ENCODE measurements around the gene ARHGAP1.

- TF ChIP-seq, protein P1, sequence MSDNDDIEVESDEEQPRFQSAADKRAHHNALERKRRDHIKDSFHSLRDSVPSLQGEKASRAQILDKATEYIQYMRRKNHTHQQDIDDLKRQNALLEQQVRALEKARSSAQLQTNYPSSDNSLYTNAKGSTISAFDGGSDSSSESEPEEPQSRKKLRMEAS (IDR thresholded peaks at IDR 0.05), result no peak
- TF ChIP-seq EP300 (IDR thresholded peaks at IDR 0.05; ENCODE audit: borderline replicate concordance) (no peak), TCF12 (IDR thresholded peaks at IDR 0.05; ENCODE audit: low read depth) (no peak), CEBPB (IDR thresholded peaks at IDR 0.05) (no peak), RAD21 (IDR thresholded peaks at IDR 0.05; ENCODE audit: low read depth) (no peak), EGR1 (IDR thresholded peaks at IDR 0.05) (no peak), NFIC (IDR thresholded peaks at IDR 0.05) (no peak), TAF1 (IDR thresholded peaks at IDR 0.05; ENCODE audit: low read depth) (no peak), YY1 (IDR thresholded peaks at IDR 0.05; ENCODE audit: low read depth) (no peak), CREB1 (IDR thresholded peaks at IDR 0.05; ENCODE audit: low read depth) (no peak), REST (IDR thresholded peaks at IDR 0.05; ENCODE audit: low read depth) (no peak)
Measured at GRCh38 chr11:46697723-46698122, 2.7 kb downstream of the ARHGAP1 start.
